ENCODE measurements around the gene EPB41L4A.

DNA sequence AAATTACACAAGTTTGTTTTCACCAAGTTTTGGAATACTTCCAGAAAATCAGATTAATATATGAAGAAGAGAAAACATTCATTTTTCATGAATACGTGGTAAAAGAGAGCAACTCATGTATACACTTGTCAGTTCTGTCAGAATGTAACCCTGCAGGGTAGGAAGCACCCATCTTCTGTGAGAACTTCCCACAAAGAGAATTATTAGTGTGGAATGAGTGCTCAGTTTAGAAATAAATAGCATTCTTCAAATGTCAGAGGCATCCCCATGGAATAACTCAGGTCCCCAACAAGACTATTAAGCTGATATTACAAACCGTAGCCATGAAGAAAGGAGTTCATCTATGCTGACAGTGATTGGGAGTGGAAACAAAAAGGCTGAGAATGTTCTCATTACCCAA is 45.2 kb downstream of the EPB41L4A start:
- no peak for TF ChIP-seq EZH2 (IDR thresholded peaks at IDR 0.05; ENCODE audit: low read length, missing control alignments)
- TF ChIP-seq, protein P1, sequence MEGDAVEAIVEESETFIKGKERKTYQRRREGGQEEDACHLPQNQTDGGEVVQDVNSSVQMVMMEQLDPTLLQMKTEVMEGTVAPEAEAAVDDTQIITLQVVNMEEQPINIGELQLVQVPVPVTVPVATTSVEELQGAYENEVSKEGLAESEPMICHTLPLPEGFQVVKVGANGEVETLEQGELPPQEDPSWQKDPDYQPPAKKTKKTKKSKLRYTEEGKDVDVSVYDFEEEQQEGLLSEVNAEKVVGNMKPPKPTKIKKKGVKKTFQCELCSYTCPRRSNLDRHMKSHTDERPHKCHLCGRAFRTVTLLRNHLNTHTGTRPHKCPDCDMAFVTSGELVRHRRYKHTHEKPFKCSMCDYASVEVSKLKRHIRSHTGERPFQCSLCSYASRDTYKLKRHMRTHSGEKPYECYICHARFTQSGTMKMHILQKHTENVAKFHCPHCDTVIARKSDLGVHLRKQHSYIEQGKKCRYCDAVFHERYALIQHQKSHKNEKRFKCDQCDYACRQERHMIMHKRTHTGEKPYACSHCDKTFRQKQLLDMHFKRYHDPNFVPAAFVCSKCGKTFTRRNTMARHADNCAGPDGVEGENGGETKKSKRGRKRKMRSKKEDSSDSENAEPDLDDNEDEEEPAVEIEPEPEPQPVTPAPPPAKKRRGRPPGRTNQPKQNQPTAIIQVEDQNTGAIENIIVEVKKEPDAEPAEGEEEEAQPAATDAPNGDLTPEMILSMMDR (conservative IDR thresholded peaks at IDR 0.05 in 1 of 2, IDR thresholded peaks at IDR 0.05 in 1 of 2; ENCODE audit: low read depth in 1 of 2, low read length in 2 of 2) = no peak

Data from fibroblast of lung (primary cell).